Neuron (in vitro differentiated cells): ENCODE measurements around the gene PPP1R13L.
A peak's percentile ranks its signal among the peaks of the same experiment; 100 is the strongest.

Experiments used
- H2AFZ ChIP-seq: one replicate; pipeline ENCODE4 v1.6.1; 2013; ENCODE audit warnings: low read depth, mild to moderate bottlenecking, inconsistent platforms, low read length, moderate library complexity
- H3K27me3 ChIP-seq: one replicate; pipeline ENCODE4 v1.6.1; 2013; ENCODE audit warnings: low read length; ENCODE audit not compliant: insufficient read depth
- H3K36me3 ChIP-seq: one replicate; pipeline ENCODE4 v1.6.1; 2013; ENCODE audit warnings: low read length; ENCODE audit not compliant: insufficient read depth
- H3K4me1 ChIP-seq: one replicate; pipeline ENCODE4 v1.6.1; 2013; ENCODE audit warnings: low read length; ENCODE audit not compliant: insufficient read depth
- H3K4me3 ChIP-seq: 2 replicates; pipeline ENCODE4 v1.5.1; 2013; ENCODE audit warnings: mild to moderate bottlenecking, low read length, moderate library complexity
- H3K9me3 ChIP-seq: one replicate; pipeline ENCODE4 v1.6.1; 2013; ENCODE audit warnings: low read length

The PPP1R13L gene

DNA sequence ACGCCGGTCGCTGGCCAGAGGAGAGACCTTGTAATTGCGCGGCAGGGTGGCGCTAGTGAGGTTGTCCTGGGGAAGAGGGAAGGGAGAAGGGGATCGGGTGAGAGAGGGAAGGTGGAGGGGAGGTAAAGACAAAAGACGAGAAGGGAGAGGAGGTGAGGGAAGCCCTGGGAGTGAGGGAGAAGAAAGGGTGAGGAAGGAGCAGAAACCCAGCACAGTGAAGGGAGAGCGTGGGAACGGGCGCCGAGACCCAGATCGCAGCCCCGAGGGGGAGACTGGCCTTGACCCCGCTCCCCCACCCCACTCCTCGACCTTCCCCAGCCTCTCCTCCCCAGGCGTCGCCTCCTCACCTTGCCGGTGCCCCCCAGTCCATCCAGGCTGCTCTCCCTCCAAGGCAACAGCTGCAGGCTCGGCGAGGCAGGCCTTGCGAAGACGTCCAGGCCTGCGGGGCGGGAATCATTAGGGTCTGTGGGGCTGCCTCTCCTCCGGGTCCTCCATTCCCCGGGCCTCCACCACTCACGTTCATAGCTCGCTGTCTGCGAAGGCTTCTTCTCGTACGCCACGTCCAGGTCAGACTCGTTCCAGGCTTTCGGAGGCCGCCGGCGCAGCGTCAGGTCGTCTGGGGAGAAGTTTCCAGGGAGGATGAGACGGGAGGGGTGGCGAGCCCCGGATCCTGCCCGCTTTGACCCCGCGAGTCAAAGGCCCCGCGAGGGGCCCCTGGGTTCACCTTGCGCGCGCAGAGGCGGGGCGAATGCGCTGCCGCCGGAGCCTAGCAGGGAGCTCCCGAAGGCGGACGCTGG lies 8.8 kb downstream of the PPP1R13L start:
- peaks cover 5% of the 10 kb centered on the region for H3K4me1 ChIP-seq
- H3K9me3 ChIP-seq = no peaks in the 10 kb centered on the region
- no peak overlapping the region for H2AFZ ChIP-seq
- no peaks in the 10 kb centered on the region for H3K36me3 ChIP-seq
- no peak overlapping the region for H3K4me3 ChIP-seq
- no peaks in the 10 kb centered on the region for H3K27me3 ChIP-seq

DNA sequence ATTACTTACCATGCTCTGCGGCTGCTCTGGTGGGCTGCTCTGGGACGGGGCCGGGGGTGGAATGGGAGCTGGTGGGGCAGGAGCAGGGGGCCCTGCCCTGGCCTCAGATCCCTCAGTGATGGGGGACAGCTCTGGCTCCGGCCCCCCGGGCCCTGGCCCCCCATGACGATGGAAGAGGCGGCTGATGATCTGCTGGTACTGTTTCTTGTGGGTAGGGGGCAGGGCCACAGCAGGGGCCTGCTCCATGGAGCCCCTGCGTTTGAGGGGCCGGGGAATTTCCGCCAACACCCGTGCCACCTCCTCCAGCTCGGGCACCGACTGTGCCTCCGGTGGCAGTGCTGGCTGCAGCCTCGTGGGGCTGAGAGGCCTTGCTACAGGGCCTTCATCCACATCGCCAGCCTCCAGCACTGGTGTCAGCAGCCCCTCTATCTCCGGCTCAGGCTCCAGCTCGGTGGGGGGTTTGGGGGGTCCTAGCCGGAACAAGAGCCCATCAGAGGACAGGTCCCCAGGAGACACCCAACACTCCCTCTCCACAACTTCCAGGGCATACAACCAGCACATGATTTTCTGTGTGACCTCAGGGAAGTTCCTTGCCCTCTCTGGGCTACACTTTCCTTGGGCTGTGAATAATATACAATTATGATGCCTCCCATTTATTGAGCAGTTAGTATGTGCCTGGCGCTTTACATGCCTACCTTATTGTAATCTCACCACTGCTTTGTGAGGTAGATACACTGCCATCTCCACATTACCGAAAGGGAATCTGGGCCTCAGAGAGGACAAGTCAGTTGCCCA lies 12.8 kb downstream of the PPP1R13L start:
- Histone ChIP-seq H3K9me3 (no peaks in the 10 kb centered on the region), H3K4me3 (no peak overlapping the region), H3K27me3 (no peaks in the 10 kb centered on the region), H3K4me1 (no peaks in the 10 kb centered on the region), H3K36me3 (no peaks in the 10 kb centered on the region), H2AFZ (no peak overlapping the region)

GRCh38 chr19:45391346-45391745 lies 13.5 kb downstream of the PPP1R13L start:
- no peaks in the 10 kb centered on the region for H3K36me3 ChIP-seq
- no peaks in the 10 kb centered on the region for H3K9me3 ChIP-seq
- no peak overlapping the region for H2AFZ ChIP-seq
- H3K4me3 ChIP-seq = no peak overlapping the region
- no peaks in the 10 kb centered on the region for H3K27me3 ChIP-seq
- peaks cover 2% of the 10 kb centered on the region for H3K4me1 ChIP-seq

DNA sequence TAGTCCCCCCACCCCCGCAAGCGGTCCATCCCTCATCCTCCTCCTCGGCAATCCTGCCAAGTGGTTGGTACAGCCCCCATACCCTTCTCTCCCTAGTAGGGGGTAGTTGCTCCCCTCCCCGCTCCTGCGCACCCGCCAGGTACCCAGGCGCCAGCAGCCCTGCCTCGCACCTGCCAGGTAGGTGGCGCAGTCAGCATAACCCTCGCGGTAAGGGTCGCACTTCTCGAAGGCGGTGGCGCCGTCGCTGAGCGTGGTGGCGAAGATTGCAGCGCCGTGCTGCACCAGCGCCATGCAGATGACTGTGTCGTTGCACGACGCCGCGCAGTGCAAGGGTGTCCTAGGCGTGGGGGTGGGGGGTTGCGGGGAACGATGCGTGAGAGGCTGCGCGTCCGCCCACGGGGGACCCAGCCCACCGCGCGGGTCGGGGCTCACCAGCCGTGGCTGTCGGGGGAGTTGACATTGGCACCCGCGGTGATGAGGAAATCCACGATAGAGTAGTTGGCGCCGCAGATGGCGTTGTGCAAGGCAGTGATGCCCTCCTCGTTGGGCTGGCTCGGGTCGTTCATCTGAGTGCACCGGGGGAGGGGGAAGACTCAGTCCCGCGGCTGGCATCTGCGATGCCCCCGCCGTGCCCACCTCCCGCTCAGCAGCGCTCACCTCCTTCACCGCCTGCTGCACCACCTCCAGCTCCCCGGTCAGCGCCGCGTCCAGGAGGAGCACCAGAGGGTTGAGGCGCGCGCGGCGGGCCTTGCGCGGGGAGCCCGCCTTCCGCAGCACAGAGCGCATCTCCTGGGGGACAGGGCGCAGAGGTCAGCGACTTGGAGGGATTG lies 19.3 kb downstream of the PPP1R13L start:
- Histone ChIP-seq H3K36me3 (no peaks in the 10 kb centered on the region), H3K9me3 (no peaks in the 10 kb centered on the region), H2AFZ (no peak overlapping the region), H3K27me3 (no peaks in the 10 kb centered on the region), H3K4me3 (no peak overlapping the region), H3K4me1 (peaks cover 9% of the 10 kb centered on the region)

DNA sequence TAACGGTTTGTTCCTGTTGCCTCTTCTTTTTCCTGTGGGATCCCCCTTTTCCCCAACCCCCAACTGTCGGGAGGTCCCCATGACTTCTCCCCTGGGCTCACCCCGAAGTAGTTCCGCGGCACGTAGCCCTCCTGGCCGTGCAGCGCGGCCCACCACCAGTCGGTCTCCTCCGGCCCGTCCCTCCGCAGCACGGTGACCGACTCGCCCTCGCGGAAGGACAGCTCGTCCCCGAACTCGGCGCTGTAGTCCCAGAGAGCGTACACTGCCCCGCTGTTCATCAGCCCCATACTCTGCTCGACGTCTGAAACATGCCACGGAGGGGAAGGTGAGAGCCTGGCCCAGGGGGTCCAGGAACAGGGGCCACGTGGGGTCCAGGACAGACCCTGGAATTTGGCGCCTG lies 22.4 kb downstream of the PPP1R13L start:
- H3K4me1 ChIP-seq = peaks cover 9% of the 10 kb centered on the region
- no peaks in the 10 kb centered on the region for H3K9me3 ChIP-seq
- H3K4me3 ChIP-seq = no peak overlapping the region
- H3K36me3 ChIP-seq = no peaks in the 10 kb centered on the region
- H3K27me3 ChIP-seq = no peaks in the 10 kb centered on the region
- H2AFZ ChIP-seq = no peak overlapping the region

DNA sequence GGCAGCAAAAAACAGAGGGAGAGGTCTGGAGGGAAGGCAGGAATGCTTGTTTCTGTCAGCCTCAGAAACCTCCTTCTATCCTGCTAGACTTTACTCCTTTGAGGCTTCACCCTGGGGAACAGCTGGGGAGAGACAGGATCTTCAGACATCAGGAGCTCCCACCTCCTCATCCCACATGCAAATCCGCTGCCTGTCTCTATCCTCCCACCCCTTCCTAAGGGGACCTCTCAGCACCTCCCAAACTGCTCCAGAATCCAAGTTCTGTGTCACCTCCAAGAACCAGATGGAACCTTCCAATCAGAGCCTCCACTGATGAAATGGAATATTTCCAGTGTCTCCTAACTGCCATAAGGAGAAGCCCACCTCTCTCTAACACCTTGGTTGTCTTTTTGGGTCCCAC lies 24.8 kb downstream of the PPP1R13L start:
- Histone ChIP-seq H2AFZ (no peak overlapping the region), H3K4me1 (peaks cover 3% of the 10 kb centered on the region), H3K9me3 (no peaks in the 10 kb centered on the region), H3K27me3 (no peaks in the 10 kb centered on the region), H3K4me3 (no peak overlapping the region), H3K36me3 (no peaks in the 10 kb centered on the region)

GRCh38 chr19:45376045-45376724 lies 28.7 kb downstream of the PPP1R13L start:
- no peaks in the 10 kb centered on the region for H3K27me3 ChIP-seq
- no peak overlapping the region for H2AFZ ChIP-seq
- peaks cover 3% of the 10 kb centered on the region for H3K4me1 ChIP-seq
- no peaks in the 10 kb centered on the region for H3K9me3 ChIP-seq
- H3K4me3 ChIP-seq = no peak overlapping the region
- H3K36me3 ChIP-seq = no peaks in the 10 kb centered on the region

DNA sequence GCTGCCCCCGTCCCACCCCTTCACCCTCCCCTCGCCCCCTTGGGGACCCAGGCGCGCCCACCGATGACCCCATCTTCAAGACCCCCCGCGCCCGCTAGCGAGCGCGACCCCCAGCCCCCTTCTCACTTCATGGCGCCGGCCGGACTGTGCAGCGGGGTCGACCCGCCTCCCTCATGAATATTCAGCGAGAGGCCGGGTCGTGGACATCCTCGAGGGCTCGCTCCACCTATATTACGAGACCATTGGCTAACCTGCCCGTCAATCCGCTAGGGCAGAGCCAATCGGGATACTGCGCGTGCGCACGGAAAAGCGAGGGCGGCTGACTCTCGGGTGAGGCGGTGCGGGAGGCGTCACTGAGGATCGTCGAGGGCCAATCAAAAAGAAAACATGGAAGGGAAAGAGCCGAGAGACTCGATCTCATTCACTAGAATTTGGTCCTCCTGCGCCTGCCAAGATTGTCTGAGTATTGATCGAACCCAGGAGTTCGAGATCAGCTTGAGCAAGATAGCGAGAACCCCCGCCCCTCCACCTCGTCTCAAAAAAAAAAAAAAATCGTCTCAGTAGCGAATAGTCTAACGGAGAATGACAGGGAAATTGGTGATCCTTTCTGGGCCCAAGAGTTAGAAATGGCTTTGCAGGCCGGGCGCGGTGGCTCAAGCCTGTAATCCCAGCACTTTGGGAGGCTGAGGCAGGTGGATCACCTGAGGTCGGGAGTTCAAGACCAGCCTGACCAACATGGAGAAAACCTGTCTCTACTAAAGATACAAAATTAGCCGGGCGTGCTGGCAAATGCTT lies 34.3 kb downstream of the PPP1R13L start, which contains the start of gene ERCC2:
TSS of gene ERCC2 (minus strand) at position 164 of the 795 bp plus-strand sequence. CDS start at position 131, 33 bp downstream.
- H3K27me3 ChIP-seq = no peaks in the 10 kb centered on the region
- H3K9me3 ChIP-seq = no peaks in the 10 kb centered on the region
- H2AFZ ChIP-seq = peak within 1 kb of the TSS; percentile 59
- peaks cover 3% of the 10 kb centered on the region for H3K36me3 ChIP-seq
- no peaks in the 10 kb centered on the region for H3K4me1 ChIP-seq
- peak within 1 kb of the TSS; percentile 87 for H3K4me3 ChIP-seq

GRCh38 chr19:45368737-45369340 lies 36.0 kb downstream of the PPP1R13L start:
- no peaks in the 10 kb centered on the region for H3K9me3 ChIP-seq
- peaks cover 11% of the 10 kb centered on the region for H3K36me3 ChIP-seq
- H2AFZ ChIP-seq = no peak overlapping the region
- no peaks in the 10 kb centered on the region for H3K27me3 ChIP-seq
- no peak overlapping the region for H3K4me3 ChIP-seq
- no peaks in the 10 kb centered on the region for H3K4me1 ChIP-seq

GRCh38 chr19:45368127-45368526 lies 36.7 kb downstream of the PPP1R13L start:
- Histone ChIP-seq H3K36me3 (peaks cover 16% of the 10 kb centered on the region), H3K27me3 (no peaks in the 10 kb centered on the region), H3K4me3 (no peak overlapping the region)

DNA sequence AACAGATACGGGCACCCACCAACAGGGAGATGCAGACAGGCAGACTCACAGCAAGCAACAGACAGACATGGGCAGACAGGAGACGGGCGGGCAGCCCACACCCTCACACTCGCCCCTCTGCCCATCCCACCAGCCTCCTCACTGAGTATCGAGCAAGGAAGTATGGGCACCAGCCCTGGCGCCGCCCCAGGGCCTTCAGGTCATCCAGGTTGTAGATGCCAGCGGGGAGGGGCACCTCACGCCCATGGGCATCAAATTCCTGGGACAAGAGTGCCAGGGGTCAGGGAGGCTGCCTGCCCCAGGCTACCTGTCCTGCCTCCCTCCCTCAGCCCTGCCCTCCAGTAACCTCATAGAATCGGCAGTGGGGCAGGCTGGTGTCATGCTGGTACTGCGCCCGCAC lies 40.2 kb downstream of the PPP1R13L start:
- no peaks in the 10 kb centered on the region for H3K4me1 ChIP-seq
- H2AFZ ChIP-seq = no peak overlapping the region
- no peaks in the 10 kb centered on the region for H3K27me3 ChIP-seq
- no peaks in the 10 kb centered on the region for H3K9me3 ChIP-seq
- H3K4me3 ChIP-seq = no peak overlapping the region
- H3K36me3 ChIP-seq = peaks cover 36% of the 10 kb centered on the region

More at GRCh38 chr19:45368127-45368526, 36.7 kb downstream of the PPP1R13L start:
- Histone ChIP-seq H3K9me3 (no peaks in the 10 kb centered on the region), H3K4me1 (no peaks in the 10 kb centered on the region), H2AFZ (no peak overlapping the region)
